HG03097 (cell line): ENCODE measurements around the gene MYT1.

Source experiments
- ATAC-seq: cut with Tn5 transposase; IDR thresholded peaks from one replicate; pipeline ENCODE4 v1.9.1; 2021; ENCODE audit not compliant: unreplicated experiment, low FRiP score

Gene MYT1

DNA sequence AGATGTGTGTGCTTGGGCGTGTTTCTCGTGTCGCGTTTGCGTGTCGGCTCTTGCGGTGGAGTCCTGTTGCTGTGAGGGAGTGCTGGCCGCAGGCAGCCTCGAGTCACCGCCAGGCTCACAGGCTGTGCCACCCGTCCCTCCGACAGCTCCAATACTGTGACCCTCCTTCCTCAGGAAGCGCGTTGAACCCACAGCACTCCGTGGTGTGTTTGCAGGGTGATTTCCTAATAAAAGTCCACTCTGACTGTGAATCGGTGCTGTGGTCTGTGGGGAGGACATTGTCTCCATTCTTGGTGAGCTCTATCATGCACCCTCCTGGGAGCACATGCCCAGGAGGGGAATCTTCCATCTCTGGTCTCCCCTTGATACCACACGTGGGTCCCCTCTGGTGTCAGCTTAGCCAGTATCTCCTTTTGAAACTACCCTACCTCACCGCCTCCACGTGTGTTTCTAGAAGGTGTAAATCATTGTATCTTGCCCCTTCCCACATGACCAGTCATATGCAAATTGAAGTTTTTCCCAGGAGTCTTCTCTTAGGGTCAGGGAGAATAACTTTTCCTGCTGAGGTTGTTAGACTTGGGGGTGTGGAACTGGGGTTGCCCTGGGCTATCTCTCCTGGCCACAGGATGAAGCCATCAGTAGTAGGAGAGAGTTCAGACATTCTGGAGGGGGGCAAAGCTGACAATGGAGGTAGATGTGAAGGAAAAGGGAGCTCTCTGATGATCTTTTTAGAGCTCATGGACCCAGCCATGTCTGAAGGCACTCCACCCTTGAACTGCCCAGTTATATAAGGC, 77.9 kb downstream of the MYT1 start:
- ATAC-seq: no peak

DNA sequence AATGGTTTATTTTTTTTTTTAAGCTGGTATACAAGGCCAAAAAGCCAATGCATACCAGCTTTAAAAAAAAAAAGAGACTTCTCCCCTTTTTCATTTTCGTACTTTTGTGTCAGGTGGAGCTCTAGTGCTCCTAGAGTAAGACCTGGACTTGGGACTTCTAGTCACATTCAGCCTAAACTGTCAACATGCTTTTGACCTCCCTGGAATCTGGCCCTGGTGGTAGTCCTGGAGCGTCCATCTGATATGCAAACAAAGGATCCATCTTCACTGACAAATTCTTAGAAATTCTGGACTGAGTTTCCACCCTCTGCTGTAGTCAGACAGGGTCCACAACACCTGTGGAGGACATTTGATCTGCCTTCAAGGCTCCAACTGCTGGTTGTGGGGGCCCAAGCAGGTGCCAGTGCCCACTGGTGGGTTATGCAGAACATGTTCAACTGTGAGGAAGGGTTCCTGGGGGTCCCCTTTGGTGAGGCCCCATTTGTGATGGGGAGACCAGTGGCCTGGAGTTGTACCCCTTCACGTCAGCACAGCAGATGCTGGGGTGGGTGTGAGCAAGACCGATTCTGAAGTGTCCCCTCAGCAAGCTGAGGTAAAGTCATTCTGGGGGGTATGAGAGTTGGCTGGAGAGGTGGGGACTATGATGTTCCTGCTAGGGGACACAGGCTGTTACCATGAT, 78.7 kb downstream of the MYT1 start:
- ATAC-seq: no peak

DNA sequence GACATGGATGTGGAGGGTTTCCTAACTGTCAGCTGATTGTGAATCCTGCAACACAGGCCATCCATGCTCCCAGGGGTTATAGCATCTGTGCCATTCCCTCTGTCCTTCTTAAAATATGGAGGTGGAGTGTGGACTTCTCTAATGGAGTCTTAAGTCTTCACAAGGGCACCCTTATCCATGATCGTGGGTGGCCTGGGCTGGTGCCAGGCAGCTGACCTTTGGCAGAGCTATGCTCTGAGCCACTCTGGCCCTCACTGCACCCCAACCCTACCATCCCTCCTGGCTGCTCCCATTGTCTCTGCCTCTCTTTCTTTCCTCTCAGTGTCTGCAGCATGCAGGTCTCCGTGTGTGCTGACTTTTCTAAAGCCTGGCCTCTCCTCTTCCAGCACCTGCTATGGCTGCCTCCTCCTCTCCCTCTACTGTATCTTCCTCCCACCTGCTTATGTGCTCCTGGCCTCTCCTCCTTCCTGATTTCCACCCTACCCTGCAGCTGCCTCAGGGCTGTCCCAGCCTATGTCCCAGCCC, 80.1 kb downstream of the MYT1 start:
- ATAC-seq: no peak

DNA sequence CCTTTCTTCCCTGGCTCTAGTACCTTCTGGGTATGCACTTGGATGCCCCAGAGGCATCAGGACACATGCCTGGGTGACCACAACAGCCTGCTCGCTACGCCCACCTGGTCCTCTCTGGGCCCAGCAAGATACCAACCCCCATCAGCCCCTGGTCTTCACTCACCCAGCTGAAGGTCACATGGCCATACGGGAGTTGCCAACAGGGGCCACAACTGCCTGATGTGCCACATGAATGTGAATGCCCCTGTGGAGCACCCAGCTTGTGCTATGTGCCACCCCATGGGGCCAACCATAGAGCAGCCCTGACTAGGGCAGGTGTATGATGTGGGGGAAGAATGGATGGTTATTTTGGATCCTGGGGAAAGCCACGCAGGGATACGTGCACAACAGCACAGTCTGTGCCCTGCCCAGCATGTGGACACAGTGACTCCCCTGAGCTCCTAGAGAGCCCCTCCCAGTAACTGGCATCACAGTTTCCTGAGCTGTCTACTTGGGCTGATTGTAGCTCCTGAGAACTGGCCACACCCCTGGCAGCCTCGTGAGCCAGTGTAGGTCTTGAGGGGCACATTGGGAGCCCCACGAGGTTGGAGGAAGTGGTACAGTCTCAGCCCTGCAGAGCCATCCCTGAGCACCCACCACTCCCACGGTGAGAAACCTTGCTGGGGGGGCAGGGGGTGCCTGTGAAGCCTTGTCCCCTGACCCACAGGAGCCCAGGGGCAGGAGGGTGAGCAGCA, 80.8 kb downstream of the MYT1 start:
- no peak for ATAC-seq

DNA sequence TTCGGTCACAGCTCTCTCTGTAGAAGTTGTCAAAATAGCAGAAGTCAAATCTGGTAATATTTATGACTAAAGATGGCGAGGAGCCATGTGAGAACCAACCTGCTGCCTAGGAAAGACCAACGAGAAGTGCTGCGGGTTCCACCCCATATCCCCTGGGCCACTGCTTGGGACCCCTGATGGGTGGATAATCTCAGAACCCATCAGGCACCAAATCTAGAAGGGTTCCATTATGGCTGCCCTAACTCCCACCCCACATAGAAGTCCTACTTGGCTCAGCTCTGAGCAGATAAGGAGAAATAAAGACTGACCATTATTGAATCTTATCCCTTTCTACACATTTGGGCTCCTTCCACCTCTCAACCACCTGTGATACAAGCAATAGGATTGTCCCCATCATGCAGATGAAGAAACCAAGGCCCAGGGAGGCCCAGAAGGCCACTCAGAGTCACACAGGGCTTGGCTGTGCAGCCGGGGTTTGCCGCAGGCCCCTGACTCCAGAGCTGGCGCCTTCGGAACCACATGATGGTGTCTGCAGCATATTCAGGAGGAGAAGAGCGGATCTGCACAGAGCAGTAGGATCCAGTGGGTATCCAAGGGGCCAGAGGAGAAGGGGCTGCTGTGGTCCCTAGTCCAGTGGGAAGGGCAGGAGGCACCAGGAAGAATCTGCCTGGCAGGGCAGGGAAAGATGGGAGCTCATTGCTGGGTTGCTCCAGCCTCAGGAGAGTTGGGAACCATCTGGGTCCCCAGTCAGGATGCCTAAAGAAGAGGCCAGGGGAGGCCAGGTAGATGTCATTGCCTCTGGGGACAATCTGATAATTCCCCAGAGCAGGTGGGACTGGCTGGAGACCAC, 81.7 kb downstream of the MYT1 start:
- no peak for ATAC-seq

DNA sequence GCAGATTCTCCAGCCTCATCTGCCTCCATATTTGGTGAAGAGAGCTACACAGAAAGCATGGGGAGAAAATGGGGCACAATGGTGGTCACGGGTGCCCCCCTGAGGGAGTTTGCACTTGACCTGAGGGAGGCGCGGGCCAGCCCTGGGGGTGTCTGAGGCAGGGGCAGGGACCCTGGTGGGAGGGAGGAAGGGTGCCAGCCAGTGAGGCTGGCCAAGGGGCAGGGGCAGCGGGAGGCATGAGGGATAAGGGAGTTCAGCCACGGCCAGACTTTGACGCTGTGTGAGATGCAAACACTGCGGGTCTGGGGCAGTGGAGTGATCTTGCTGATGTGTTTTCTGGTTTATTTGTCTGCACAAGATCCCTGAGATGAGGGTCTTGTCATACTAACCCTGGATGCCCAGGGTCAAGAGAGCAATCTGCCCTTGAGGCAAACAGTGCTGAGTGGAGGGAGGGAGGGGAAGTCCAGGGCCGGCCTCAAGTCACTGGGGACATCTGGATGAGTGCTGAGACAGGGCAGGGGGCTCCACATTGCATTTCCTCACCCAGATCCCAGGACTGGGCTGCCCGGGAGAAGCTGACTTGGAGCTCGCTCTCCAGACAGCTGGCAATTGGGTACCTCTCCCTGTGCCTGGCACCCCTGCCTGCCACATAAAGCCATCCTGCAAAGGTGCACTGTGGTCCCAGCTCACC, 82.5 kb downstream of the MYT1 start:
- ATAC-seq: no peak

DNA sequence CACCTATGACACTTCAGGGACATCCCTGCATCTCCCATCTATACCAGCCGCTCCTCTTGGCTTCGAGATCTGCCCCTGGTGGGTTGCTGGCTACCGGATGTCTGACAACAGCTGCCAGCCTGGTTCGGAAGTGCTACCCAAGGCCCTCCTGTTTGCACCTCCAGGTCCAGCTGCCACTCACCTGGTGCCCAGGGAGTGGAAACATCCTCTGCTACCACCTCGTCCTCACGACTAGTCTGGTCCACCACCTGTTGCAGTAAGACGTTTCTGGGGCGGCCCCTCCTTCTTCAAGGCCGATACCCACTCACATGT, 83.0 kb downstream of the MYT1 start:
- ATAC-seq: no peak

DNA sequence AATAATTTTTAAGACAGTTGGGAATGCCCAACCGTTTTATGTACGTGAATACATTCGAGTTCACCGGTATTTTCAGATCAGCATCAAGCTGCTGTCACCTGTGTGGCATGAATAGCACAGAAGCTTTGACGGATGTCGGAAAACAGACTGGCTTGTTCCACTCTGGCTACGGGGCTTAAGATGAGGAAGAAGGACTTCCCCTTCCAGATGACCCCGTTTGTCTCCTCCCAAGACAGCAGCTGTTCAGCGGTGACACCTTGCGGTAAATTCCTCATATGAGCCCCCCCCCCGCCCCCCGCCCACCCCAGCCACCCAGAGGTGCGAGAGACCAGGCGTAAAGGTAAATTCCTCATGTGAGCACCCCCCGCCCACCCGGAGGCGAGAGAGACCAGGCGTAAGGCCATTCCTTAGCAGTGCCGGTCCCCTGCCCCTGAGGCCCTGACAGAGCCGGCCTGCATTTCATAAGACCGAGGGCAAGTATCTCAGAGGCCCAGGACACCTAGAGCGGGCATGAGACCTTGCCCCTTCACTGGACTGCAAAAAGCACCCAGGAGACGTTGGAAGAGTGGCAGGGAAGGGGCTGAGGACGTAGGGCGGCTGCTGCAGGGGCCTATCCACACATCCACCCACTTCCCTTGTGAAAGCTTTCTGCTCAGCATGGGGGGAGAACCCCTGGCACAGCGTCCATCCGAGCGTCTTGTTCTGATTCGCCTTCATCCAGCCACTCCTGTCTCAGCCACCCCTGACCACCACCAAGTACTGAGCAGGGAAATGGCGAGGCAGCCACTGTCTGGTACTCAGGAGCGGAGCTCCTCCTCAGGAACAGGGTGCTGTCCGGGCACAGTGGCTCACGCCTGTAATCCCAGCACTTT, 84.0 kb downstream of the MYT1 start:
- no peak for ATAC-seq

DNA sequence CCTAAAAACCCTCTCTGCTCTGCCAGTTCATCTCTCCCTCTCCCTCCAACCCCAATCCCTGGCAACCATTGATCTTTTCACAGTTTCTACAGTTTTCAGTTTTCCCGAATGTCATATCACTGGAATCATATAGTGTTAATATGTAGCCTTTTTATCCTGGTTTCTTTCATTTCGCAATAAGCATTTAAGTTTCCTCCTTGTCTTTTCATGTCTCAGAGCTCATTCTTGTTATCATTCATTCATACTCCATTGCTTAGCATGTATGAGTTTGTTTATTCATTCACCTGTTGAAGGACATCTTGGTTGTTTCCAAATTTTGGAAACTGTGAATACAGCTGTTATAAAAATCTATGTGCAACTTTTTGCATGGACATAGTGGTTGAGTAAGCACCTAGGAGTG, 85.8 kb downstream of the MYT1 start:
- no peak for ATAC-seq

DNA sequence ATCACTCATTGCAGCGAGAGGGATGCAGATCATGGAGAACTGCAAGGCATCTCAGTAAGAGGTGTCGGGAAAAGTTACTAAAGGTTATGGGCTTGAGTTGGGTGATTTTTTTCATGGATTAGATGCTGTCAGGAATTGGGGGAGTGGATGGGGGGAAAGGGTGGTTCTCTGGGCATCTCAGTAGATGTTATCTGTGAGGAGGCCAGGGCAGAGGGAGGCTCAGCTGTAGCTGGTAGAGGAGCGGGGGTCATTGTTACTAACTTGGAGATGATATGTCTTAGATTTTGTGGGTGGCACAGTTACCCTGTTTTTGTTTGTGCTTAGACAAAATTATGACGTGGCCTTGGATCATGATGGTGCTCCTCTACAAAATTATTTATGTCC, 88.7 kb downstream of the MYT1 start:
- no peak for ATAC-seq

DNA sequence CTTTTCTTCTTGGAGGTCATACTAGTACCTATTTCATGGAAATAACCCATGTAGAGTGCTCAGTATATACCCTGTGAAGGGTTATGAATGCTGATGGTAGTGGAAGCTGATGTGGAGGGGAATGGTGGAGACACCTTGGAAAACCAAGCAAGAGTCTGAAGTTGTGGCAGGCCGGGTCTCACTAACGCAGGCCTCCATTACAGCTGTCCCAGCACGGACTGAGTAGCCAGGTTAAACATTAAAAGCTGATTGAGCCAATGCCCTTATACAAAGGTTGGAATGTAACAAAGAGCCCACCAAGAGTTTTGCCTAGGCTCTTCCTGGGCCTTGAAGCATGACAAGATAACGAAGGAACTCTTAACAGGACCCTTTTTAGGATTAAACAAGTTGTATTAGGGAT, 89.2 kb downstream of the MYT1 start:
- no peak for ATAC-seq

DNA sequence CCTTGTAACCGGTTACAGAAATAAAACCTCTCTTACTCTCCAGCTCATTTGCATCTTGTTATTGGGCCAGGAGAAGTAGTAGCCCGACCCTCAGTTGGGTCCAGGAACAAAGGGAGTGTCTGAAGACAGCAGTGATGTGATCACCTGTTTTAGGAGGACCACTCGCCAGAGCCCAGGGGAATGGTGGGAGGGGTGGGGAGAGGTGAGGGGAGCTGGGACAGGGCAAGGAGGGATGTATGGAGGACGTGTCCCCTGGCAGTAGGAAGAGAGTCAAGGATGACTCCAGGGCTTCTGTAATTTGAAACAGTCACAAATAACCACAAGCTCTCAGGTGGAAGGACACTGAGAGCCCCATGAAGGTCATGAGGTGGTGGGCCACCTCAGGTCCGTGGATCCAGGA, 89.9 kb downstream of the MYT1 start:
- no peak for ATAC-seq

DNA sequence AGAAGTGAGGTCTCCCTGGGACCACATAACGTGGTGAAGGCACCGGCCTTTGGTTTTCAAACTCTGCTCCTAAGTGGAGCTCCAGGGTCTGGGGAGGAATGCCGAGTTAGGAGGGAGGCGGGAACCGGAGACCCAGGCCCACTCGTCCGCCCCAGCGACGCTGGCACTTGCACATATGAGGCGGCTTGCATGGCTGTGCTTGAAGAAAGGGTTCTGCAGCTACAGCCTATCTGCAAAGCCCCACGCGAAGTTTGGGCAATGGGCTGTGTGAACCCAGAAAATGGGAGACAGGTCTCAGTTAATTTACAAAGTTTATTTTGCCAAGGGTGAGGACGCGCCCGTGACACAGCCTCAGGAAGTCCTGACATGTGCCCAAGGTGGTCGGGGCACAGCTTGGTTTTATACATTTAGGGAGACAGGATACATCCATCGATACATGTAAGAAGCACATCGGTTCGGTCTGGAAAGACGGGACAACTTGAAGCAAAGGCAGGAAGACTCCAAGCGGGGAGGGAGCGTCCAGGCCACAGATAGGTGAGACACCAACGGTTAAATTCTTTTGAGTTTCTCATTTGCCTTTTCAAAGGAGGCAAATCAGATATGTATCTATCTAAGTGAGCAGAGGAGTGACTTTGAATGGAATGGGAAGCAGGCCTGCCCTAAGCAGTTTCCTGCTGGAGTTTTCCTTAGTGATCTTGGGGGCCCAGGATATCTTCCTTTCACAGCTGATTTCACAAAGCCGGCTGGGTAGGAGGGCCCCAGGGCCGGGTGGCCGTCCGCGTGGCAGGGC, 90.5 kb downstream of the MYT1 start:
- ATAC-seq: no peak

DNA sequence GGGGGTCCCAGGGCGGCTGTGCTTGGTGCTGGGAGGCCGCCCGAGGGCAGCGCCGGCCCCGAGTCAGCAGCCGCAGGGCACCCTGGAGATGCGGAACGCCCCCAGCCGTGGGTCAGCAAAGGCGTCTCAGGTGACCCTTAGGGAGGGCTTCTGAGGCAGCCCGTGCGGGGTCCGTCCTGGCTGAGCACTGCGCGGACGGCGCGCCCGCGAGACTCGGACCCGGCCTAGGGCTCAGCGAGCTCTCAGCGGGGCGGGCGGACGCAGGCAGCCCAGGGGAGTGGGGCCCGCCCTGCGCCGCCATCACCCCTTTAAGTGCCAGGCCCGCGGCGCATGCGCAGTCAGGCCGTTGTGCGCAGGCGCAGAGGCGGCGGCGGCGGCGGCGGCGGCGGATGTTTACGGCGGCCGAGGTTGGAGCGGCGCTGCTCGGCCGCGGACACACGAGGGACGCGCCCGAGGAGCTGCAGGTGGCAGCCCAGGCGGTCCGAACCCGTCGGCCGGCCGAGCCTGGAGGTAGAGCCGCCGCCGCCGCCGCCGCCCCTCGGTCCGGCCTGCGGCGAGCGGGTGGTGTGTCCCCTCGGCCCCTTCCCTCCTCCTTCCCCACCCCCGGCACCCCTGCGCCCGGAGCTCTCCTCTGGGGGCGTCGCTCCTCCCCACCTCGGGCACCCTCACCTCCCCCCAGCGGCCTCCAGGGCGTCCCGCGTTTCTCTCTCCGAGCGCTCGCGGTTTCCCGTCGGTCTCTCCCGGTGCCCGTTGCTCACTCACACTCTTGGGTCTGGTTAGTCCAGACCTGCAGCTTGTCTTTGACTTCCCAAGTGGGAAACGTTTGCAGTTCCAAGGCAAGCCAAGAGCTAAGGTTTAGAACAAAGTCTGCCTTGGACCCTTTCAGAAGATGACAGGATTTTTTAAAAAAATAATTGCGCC, 91.4 kb downstream of the MYT1 start, which contains the start of gene PCMTD2:
PCMTD2 (plus strand) TSS at position 388 of the 921 bp plus-strand sequence. CDS start 4,218 bp downstream, outside the sequence.
- peak; percentile 77 for ATAC-seq

DNA sequence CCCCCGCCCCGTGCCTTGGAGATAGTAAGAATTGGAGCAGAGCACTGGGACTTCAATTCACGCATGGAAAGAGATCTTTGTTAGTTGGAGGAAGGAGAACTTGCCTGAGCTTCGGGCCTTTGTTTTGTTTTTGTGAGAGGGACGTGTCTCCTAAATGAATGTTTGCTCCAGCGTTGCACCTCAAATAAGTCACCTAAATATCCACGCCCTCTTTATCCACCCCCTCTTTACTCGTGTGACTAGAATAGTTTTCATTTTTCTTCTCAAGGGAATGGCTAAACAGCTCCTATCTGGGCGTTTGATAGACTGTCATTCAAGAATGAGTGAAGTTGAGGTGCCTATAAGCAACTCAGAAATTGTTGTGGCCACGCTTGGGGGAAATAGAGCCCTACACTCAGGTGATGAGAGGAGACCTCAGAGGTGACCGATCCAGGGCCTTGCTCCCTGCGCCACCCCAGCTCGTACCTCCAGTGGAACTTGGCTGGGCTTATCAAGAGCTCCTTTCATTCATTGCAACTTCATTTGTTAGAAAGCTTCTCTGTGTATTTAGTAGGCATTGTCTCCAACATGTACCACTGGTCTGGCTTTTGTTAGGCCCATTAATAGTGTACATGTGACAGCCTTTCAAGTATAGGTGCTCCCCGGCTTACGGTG, 92.2 kb downstream of the MYT1 start:
- ATAC-seq: no peak

DNA sequence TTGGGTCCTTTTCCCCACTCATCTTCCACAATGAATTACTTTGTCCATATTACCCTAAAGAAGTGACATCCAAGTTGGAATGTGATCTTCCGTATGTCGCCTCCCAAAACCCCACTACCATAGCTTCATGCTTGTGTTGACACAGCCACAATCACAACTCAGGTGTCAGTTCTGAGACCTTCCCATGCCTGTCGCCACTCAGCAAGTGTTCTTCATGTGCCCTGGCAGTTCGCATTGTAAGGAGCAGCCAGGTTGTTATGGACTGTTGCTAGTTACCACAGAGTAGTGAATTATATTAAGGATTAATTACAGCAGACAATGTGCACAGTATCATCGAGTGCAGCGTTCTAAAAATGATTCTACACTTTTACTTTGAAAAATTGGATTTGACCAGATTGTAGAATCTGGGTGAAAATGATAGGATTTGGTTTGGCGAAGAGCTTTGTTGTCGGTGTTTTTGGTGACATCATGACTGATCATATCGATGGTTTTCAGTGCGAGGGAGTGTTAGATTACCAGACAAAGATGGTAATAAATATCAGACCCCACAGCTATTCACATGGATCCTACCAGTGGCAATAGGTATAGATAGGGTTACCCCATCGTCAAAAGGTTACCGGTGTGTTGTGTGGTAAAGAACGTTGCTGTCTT, 93.0 kb downstream of the MYT1 start:
- no peak for ATAC-seq
